ENCODE results near the gene RPS6KA3.
A peak's percentile ranks its signal among the peaks of the same experiment; 100 is the strongest.

Gene RPS6KA3

DNA sequence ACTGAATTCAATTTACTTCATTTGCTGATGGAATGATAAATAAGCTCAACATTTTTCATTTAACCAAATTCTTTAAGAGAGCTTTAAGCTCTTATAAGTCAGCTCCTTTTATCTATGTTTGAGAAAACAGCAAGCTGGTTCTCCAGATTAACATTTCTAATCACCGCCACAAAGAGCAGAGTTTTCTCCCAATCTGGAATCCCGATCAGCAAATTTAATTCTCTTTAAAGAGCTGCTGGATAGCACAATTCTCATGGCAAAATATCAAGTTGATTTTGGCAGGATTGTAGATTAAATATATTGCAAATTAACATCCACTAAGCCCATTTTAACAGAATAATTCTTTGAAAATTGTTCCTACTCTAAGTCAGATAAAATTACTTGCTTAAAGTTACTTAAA lies 48.8 kb downstream of the RPS6KA3 start:
- ATAC-seq (ENCODE audit: low read depth) (no peak), DNase-seq (ENCODE audit: low spot score) (no peak)
- Histone ChIP-seq H3K9me3 (ENCODE audit: severe bottlenecking) (no peaks in the 10 kb centered on the region), H3K27ac (ENCODE audit: poor library complexity, severe bottlenecking) (no peak overlapping the region), H3K4me3 (ENCODE audit: severe bottlenecking) (no peak overlapping the region), H3K4me1 (ENCODE audit: insufficient read depth, poor library complexity, severe bottlenecking) (peaks cover 11% of the 10 kb centered on the region), H3K27me3 (ENCODE audit: insufficient read depth, poor library complexity, severe bottlenecking) (no peaks in the 10 kb centered on the region), H3K36me3 (ENCODE audit: low read depth) (no peaks in the 10 kb centered on the region)
- TF ChIP-seq, protein P1, sequence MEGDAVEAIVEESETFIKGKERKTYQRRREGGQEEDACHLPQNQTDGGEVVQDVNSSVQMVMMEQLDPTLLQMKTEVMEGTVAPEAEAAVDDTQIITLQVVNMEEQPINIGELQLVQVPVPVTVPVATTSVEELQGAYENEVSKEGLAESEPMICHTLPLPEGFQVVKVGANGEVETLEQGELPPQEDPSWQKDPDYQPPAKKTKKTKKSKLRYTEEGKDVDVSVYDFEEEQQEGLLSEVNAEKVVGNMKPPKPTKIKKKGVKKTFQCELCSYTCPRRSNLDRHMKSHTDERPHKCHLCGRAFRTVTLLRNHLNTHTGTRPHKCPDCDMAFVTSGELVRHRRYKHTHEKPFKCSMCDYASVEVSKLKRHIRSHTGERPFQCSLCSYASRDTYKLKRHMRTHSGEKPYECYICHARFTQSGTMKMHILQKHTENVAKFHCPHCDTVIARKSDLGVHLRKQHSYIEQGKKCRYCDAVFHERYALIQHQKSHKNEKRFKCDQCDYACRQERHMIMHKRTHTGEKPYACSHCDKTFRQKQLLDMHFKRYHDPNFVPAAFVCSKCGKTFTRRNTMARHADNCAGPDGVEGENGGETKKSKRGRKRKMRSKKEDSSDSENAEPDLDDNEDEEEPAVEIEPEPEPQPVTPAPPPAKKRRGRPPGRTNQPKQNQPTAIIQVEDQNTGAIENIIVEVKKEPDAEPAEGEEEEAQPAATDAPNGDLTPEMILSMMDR (IDR thresholded peaks at IDR 0.05; ENCODE audit: poor library complexity, severe bottlenecking), result no peak

GRCh38 chrX:20217271-20217670 lies 49.4 kb downstream of the RPS6KA3 start:
- TF ChIP-seq, protein P1 (IDR thresholded peaks at IDR 0.05; ENCODE audit: poor library complexity, severe bottlenecking), result no peak
- Histone ChIP-seq H3K9me3 (ENCODE audit: severe bottlenecking) (no peaks in the 10 kb centered on the region), H3K27me3 (ENCODE audit: insufficient read depth, poor library complexity, severe bottlenecking) (no peaks in the 10 kb centered on the region), H3K36me3 (ENCODE audit: low read depth) (no peaks in the 10 kb centered on the region), H3K4me1 (ENCODE audit: insufficient read depth, poor library complexity, severe bottlenecking) (peaks cover 11% of the 10 kb centered on the region), H3K4me3 (ENCODE audit: severe bottlenecking) (no peak overlapping the region), H3K27ac (ENCODE audit: poor library complexity, severe bottlenecking) (no peak overlapping the region)
- ATAC-seq (ENCODE audit: low read depth), result 0 out of 3 replicates have a peak, but pooled peaks have one; percentile 45
- no peak for DNase-seq (ENCODE audit: low spot score)

DNA sequence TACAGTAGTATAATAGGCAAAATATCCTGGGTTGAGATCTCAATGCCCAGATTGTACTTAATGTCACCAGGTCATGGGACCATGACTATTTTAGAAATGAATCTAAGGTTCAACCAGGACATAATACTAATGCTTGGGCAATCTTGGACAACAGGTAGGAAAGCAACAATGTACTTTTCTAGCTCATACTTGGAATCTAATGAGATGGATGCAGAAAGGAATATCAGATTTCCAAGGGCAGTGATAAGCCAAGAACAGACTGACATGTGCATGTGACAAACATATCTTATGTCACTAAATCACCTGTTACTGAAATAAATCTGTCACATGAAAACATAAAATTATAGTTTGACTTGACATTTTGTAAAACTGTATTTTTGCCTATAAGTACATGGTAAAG lies 51.1 kb downstream of the RPS6KA3 start:
- TF ChIP-seq, protein P1 (IDR thresholded peaks at IDR 0.05; ENCODE audit: poor library complexity, severe bottlenecking), result no peak
- no peaks in the 10 kb centered on the region for H3K36me3 ChIP-seq (ENCODE audit: low read depth)
- H3K4me1 ChIP-seq (ENCODE audit: insufficient read depth, poor library complexity, severe bottlenecking), result peaks cover 11% of the 10 kb centered on the region
- no peaks in the 10 kb centered on the region for H3K27me3 ChIP-seq (ENCODE audit: insufficient read depth, poor library complexity, severe bottlenecking)
- H3K27ac ChIP-seq (ENCODE audit: poor library complexity, severe bottlenecking), result no peak overlapping the region
- ATAC-seq (ENCODE audit: low read depth), result no peak
- no peak for DNase-seq (ENCODE audit: low spot score)
- no peaks in the 10 kb centered on the region for H3K9me3 ChIP-seq (ENCODE audit: severe bottlenecking)
- no peak overlapping the region for H3K4me3 ChIP-seq (ENCODE audit: severe bottlenecking)

DNA sequence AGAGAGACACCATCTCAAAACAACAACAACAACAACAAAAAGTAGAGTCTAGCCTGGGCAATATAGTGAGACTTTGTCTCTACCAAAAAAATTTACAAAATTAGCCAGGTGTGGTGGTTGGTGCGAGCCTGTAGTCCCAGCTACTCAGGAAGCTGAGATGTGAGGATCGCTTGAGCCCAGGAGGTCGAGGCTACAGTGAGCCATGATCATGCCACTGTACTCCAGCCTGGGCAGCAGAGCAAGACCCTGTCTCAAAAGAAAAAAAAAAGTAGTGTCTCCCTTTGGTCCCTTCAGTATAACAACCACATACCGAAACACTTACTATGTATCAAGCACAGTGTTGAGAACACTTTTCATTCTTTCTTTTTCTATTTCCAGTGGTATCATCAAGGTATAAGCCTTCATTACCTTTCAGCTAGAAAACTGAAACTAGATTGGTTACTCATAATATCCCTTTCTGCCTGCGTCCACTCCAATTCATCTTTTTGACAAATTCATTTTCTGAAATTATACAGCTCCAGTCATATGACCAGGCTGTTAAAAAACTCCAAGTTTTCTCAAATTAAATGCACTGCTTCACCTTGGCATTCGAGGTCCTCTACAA lies 54.1 kb downstream of the RPS6KA3 start:
- DNase-seq (ENCODE audit: low spot score), result no peak
- no peak for ATAC-seq (ENCODE audit: low read depth)

More for the DNA sequence above, 54.1 kb downstream of the RPS6KA3 start:
- TF ChIP-seq, protein P1 (IDR thresholded peaks at IDR 0.05; ENCODE audit: poor library complexity, severe bottlenecking), result no peak
- Histone ChIP-seq H3K36me3 (ENCODE audit: low read depth) (no peaks in the 10 kb centered on the region), H3K27ac (ENCODE audit: poor library complexity, severe bottlenecking) (no peak overlapping the region), H3K9me3 (ENCODE audit: severe bottlenecking) (no peaks in the 10 kb centered on the region), H3K27me3 (ENCODE audit: insufficient read depth, poor library complexity, severe bottlenecking) (no peaks in the 10 kb centered on the region), H3K4me1 (ENCODE audit: insufficient read depth, poor library complexity, severe bottlenecking) (peaks cover 9% of the 10 kb centered on the region), H3K4me3 (ENCODE audit: severe bottlenecking) (no peak overlapping the region)
